ENCODE results near the gene UBE2J2.
"Not testable (repeated sequence)": the region's sequence is repeated elsewhere in the genome, so short reads cannot be mapped to it uniquely, and the experiment has no call there.

UBE2J2 gene

DNA sequence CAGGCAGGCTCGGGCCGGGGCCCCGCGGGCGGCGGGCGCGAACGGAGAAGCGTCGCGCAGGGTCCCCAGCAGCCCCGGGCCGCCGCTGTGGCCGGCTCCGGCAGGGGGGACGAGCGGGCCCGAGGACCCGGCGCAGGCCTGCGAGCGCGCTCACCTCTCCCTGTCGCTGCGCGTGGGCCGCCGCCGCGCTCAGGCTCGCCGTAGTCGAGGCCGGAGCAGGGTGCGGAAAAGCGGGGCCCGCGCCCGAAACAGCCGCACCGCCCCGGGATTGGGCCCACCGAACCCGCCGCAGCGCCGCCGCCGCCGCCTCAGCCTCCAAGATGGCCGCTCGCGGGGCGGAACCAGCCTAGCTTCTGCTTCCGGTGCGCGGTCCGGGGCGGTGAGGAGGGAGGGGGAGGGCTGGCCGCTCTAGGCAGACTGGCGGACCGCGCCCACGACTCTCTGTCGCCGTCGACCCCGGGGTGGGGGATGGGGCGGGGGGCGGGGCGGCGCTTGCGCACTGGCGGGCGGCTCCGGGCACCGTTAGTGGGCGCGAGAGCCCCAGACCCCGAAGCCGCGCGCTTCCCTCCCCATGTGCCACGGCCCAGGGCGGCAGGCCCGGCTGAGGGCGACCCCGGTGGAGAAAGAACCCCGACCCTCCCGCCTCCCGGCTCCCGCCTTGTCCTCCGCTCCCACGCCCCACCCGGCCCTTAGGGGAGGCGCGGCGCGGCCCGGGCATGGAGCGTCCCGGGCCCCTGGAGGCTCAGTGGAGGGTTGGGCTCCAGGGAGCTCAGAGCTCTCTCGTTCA is at the start of gene UBE2J2:
UBE2J2 (minus strand) TSS at position 343 of the 787 bp plus-strand sequence. CDS start 5,862 bp downstream, outside the sequence.
- DNase-seq, result peak; percentile 83

DNA sequence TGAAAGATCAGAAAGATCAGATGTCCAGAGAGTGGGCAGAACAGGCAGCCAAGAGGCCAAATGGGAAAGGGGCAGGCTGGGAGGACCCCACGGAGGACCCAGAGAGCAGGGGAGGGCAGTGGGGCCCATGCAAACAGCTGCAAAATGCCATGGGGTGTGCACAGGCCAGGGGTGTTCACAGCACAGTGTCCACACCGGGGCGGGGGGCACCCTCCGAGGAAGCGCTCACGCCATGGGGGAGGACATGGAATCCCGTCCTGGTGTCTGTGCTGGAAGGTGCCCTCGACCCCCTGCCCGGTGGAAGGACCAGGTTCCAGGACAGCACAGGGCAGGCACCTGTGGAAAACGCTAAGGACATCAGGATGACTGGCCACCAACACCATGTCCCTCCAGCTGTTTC is 49.3 kb upstream of the UBE2J2 start:
- DNase-seq, result no peak

DNA sequence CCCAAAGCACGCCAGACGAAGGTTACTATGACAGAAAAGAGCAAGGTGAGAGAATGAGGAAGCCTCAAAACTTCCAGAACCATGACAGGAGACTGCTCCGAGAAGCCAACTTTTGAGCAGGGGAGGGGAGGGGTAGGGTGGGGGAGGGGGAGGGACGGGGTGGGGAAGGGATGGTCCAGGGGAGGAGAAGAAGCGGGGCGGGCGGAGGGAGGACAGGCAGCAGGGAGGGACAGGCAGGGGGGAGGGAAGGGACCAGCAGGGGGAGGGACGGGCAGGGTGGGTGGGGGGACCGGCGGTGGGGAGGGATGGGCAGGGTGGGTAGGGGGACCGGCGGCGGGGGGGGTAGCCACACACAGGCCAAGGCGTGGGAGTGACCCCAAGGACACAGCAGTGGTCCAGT is 48.8 kb upstream of the UBE2J2 start:
- DNase-seq, result no peak

DNA sequence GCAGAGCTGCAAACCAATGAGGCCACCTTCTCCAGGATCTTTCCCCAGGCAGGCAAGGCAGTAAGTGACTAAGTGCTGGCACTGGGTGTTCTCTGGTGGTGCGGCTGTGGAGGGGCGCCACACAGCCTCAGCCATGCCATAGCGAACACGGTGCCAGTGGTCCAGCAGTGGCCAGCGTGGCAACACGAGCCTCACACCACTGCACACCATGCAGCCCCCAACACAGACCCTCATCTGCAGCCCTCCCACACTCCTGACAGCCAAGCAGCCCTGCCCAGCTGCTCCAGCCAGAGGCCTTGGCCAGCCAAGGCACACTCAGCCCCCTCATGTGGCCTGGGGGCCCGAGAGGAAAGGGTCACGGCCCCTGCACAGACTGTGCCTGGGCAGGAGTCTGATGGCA is 47.8 kb upstream of the UBE2J2 start:
- DNase-seq, result no peak

DNA sequence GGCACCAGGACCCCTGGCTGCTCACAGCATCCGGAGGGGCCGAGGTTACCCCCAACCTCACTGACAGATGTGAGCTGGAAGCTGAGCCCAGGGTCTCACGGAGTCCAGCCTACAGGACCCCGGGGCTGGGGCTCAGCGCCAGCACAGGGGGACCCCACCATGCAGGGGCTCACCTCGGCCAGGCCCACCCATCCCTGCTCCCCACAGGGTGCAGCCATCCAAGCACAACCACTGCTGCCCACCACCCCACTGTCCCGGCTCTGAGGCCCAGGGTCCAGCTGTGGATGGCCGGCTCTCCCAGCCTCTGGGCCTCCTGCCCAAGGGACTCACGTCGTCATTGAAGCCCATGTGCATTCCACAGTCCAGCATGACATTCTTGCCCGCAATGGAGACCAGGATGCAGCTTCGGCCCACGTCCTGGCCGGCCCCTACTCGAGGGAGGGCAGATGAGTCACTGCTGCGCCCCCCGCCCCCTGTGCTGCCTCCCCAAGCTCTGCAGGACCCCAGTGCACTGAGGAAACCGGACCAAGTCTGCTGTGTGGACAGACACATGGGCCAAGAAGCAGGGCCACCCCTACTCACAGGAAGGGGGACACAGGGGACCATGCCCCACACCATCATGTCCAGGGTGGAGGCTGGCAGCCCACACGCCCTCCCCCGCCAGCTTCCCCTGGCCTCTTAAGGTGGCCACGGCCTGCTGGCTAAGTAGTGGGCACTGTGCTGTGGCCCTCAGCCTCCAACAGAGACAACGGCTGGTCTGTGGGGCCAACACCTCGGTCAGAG is 47.2 kb upstream of the UBE2J2 start:
- DNase-seq, result no peak

DNA sequence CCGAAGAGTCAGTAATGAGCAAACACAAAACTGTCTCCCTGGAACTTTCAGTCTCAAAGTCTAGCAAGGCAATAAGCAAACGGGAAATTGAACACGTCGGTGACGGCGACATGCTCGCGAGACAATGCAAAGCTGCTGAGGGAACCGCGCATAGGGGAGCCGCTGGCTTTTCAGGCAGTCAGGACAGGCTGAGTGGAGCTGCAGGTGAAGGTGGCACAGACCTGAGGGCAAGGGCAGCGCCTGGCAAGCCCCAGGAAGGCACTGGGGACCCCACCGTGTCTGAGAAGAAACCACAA is 45.9 kb upstream of the UBE2J2 start:
- DNase-seq, result no peak

DNA sequence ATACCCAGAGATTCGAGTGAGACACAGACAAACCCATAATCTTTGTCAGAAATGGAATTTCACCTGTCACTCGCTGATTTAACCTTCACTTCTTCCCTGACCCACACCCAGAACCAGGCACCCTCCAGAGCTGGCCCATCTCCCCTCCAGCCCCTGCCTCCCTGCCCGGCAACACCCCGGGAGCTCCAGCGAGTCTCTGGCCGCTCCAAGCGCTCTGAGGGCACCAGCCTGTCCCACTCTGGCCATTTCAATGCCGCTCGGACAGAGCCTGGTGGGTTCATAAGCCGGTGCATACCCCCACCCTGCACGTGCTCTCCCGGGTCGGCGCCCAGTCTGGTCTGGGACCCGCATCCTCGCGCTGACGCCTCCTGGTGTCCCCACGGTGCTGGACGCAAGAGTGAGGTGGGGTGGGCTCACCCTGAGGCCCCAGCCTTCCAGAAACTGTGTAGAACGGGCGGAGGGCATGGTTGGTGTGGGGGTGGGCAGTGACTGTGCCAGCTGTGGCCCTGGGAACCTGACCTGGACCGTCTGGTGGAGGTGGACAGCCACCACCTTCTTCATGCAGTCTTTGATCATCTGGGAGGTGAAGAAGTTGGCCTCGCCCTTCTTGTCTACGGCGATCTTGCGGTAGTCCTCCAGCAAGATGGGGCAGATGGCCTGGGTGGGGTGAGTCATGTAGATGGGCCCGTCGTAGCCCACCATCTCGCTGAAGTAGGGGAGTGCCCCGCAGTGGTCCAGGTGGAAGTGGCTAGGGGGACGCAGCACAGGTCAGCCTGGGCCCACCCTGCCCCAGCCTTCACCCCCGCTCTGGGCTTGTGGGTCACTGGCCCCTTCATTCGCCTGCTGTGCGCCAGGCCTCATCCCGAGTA is 45.4 kb upstream of the UBE2J2 start:
- no peak for DNase-seq

DNA sequence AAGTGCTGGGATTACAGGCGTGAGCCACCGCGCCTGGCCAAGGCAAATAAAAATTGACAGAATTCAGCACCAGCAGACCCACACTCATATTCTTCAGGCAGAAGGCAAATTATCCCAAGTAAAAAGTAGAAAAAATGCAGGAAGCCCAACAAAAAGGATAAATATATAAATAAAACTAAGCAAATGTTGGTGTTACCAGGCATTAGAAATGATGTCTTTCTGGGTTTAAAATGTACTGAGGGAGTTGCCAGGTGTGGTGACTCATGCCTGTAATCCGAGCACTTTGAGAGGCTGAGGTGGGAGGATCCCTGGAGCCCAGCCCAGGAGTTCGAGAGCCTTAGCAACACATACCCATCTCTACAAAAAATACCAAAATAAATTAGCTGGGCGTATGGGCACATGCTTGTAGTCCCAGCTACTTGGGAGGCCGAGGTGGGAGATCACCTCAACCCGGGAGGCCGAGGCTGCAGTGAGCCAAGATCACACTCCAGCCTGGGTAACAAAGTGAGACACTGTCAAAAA is 44.5 kb upstream of the UBE2J2 start:
- no peak for DNase-seq

DNA sequence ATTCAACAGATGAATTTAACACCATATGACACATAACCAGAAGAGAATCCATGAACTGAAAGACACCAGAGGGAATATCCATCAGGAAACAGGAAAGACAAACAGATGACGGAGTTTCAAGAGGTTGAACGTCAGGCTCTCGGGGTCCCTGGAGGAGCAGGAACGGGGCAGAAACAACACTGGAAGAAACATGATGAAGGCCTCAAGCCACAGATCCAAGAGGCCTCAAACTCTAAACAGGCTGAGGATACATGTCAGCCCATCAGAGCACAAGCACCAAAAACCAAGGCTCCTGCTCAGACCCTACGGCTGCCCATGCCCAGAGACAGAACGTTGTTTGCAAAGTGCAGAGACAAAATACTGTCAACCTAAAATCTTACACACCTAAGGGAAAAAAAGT is 43.8 kb upstream of the UBE2J2 start:
- no peak for DNase-seq

DNA sequence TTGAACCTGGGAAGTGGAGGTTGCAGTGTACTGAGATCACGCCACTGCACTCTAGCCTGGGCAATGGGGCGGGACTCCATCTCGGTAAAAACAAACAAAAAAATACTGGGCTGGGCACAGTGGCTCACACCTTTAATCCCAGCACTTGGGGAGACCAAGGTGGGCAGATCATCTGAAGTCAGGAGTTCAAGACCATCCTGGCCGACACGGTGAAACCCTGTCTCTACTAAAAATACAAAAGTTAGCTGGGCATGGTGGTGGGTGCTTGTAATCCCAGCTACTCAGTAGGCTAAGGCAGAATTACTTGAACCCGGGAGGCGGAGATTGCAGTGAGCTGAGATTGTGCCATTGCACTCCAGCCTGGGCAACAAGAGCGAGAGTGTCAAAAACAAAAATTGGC is 42.5 kb upstream of the UBE2J2 start:
- DNase-seq, result not testable (repeated sequence)

DNA sequence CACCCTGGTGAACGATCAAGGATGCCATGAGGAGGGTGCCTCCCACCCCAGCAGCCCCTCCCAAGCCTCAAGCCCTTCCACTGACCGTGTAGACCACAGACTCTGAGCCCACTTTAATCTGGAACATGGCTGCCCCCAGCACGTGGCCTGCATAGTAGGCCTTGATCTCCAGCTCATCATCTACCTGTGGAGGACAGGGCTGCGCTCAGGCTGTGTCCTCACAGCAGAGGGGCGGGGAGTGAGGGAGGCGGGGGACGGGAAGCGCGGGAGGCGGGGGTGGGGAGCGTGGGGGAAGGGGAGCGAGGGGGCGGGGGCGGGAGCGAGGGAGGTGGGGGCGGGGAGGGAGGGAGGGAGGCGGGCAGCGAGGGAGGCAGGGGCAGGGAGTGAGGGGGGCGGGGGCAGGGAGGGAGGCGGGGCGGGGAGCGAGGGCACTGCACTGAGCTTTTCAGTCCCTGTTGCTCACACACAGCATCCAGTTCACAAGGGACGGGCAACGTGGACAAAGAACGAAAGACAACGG is 41.8 kb upstream of the UBE2J2 start:
- no peak for DNase-seq

DNA sequence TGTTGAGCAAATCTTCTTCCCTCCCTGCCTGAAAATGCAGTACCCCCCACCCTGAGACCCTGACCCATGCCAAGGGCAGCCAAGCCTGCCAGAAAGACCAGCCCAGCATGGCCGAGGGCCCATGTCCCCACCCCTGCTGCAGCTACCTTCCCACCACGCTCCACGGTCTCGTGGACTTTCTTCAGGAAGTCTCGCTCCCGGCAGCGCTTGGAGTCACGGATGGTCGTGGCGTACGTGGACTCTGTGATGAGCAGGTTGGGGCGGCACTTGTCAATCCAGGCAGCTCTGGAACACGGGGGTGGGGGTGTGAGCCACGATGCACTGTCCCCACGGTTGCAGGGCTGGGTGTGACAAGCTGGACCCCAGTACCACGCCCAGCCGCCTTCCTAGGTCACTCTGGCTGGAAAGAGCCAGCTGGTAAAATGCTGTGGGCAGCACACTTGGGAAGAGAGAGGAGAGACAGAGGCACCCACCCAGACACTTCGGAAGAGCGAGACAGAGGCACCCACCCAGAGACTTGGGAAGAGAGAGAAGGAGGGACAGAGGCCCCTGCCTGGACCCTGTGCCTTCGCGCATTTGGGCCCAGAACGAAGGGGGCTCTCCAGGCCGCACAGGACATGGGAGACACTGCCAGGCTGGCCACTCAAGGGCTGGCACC is 41.2 kb upstream of the UBE2J2 start:
- no peak for DNase-seq

DNA sequence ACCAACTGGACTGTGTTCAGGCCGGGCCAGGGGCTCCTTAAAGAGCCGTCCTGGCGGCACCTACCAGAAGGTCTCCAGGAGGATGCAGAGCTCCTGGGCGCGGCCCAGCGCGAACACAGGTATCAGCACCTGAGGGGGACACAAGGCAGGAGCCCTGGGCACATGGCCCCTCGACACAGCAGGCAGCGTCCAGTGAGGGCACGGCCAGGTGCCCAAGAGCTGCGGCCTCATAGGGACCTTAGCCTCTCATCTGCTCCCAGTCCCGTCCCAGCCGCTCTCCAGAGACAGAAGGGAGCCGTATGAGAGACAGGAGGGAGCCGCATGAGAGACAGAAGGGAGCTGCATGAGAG is 40.6 kb upstream of the UBE2J2 start:
- no peak for DNase-seq

DNA sequence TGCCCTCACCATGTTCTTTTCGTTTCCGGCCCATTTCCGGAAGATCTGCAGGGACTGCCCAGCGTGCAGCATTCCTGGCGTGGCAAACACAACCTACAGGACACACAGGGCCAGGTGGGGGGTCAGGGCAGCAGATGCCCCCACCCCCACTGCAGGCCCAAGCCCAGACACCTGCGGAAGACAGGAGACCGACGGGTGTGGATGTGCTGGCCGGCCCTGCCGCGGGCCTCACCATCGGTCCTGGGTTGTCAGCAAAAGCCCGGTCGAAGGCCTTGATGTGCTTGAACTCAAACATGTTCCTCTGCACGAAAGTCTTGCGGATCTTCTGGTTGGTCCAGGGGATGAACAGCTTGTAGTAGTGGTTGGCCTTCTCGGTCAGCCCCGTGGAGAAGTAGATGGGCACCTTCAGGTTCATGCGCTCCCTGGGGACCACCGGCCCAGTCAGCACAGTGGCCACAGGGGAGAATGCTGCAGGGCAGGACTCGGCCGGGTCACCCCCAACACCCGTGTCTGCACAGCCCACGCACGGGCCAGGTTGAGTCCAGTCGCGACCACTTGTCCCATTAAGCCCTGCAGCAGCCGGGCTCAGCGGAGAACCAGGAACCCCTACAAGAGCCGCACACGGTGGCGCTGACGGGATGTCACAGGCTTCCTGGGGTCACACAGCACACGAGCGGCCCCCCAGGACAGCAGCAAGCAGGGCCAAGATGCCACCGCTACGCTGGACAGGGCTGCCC is 40.0 kb upstream of the UBE2J2 start:
- no peak for DNase-seq

DNA sequence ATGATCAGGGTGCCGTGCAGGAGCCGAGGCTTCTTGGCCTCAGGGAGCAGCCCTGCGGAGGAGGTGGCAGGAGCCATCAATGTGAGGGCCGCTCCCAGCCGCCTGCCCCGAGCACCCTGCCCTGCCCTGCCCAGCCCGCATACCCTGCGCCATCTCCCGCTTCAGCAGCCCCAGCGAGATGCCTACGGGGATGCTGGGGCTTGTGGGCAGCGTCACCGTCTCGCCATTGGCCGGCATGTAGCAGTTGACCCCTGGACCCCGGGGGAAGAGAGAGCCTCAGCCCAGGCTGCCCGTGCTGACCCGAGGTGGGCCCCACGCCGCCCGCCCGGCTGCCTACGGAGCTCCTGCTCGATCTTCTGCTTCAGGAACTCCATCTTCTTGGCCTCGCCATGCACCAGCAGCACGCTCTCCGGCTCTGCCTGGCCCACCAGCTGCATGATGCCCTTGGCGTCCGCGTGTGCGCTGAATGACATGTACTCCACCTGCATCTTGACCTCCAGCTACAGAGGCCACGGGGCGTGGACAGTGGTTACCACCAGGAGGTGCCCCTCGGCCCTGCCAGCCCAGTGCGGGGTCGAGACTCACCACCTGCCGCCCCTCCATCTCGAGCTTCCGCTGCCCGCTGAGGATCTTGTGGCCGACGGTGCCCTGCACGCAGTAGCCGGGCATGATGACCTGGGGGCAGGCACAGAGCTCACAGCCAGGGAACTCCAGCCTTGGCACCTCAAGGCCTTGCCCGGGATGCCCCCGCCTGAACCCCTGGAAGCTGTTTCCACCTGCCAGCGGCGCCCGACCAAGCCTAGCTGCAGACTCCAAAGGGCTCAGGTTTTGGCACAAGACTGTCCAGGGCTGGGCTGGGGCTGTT is 39.0 kb upstream of the UBE2J2 start:
- no peak for DNase-seq

DNA sequence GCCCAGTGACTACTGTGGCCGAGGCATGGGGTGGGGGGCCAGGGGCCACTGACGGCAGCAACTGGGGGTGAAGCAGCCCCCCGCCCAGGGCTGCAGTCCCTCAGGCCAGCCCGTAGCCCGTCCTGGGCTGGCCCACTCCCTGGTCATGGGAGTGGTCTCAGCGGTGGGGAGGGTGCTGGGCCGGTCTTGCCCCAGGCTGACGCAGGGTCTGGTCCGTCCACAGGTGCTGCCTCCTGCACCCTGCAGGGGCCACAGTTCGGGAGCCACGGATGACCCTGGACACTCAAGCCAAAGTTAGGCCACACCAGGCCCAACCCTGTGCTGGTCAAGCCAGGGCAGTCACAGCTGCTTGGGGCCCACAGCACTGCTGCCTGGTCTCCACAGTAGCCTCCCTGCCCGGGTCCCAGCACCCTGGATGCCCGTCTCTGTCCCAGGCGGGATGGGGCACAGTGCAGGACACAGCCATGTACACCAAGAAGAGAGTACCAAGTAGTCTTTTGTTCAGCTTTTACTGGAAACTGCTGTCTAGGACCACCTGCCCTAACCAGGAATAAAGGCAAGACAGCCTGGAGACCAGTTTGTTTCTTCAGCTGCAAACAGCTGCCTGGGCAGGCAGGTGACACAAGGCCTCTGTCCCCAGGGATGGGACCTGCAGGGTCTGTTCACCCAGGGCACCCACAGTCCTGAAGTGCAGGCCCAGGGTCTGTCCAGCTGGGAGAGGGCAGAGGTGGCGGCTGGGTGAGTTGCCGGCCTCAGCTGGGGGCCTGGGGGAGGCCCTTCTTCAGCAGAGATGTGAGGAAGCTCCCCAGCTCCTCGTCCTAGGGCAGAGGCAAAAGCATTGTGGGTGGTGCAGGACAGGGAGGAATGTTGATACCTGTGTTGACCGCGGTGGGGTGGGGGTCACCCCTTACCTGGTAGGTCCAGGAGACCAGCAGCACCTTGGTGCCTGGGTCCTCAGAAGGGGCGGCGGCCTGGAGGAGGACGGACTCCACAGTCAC is 37.8 kb upstream of the UBE2J2 start:
- DNase-seq, result no peak

DNA sequence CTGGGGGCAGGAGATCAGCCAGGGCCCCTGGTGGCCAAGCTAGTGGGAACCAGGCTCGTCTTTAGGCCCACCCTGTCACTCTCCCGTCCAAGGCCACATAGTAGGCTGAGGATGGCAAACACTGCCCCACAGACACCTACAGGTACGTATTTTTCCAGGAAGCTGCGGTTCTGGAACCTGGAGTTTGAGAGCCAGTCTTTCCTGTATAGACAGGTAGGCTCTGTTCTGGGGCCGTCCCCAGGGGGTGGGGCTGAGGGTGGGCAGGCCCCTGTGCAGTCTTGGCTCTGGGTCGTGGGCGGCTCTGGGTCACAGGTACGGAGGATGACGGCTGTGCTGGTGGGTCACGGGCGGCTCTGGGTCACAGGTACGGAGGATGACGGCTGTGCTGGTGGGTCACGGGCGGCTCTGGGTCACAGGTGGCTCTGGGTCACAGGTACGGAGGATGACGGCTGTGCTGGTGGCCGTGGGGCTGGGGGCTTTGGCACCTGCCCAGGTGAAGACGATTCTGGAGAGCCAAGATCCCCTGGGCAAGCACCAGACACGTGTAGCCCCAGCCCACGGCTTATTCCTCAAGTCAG is 36.9 kb upstream of the UBE2J2 start:
- DNase-seq, result no peak

DNA sequence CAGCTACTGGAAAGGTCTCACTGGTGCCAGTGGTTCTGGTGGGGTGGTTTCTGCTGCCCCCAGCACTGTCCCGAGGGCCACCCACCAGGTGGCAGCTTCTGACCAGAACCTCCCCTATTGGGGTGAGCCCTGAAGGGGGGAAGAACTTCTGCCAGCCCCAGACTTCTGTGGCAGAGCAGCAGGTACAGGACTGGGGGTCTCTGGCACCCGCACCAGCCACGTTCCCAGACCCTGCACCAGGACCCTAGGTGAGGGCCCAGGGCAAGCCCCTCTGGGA is 36.4 kb upstream of the UBE2J2 start:
- no peak for DNase-seq
